ENCODE results near the gene TGOLN2. TPM values are rescaled to one million over a fixed set of nuclear protein-coding genes. Genes with fewer than 3 reads are reported as not detected.
A peak's percentile ranks its signal among the peaks of the same experiment; 100 is the strongest.

Gene TGOLN2
- total RNA-seq, 2 donors from 2014 or later: 152 to 175 TPM

- no peaks in the 10 kb centered on the region for H3K27me3 ChIP-seq (replicated peaks; ENCODE audit: insufficient read depth)
- no peak for DNase-seq (ENCODE audit: low spot score)
- H3K27ac ChIP-seq: peak overlapping the region; percentile 75 to 86
- TF ChIP-seq CTCF (IDR thresholded peaks at IDR 0.05): no peak
- no peaks in the 10 kb centered on the region for H3K36me3 ChIP-seq
- no peaks in the 10 kb centered on the region for H3K9me3 ChIP-seq
- H3K4me1 ChIP-seq (ENCODE audit: control insufficient read depth in 1 of 2, low read depth in 2 of 2): peaks cover 17 to 34% of the 10 kb centered on the region in 2 donors
- peak overlapping the region; percentile 8 for H3K4me3 ChIP-seq
- no peak for ATAC-seq (ENCODE audit: insufficient number of reproducible peaks, low FRiP score, low read depth)
These were observed 49.4 kb downstream of the TGOLN2 start for GRCh38 chr2:85278361-85278760.

- Histone ChIP-seq H3K4me1 (ENCODE audit: control insufficient read depth in 1 of 2, low read depth in 2 of 2) (peaks cover 17 to 34% of the 10 kb centered on the region in 2 donors), H3K9me3 (no peaks in the 10 kb centered on the region), H3K27me3 (replicated peaks; ENCODE audit: insufficient read depth) (no peaks in the 10 kb centered on the region), H3K36me3 (no peaks in the 10 kb centered on the region), H3K4me3 (peak overlapping the region; percentile 8), H3K27ac (peak overlapping the region; percentile 75 to 86)
- no peak for TF ChIP-seq CTCF (IDR thresholded peaks at IDR 0.05)
- DNase-seq (ENCODE audit: low spot score): no peak
- peak; percentile 26 for ATAC-seq (ENCODE audit: insufficient number of reproducible peaks, low FRiP score, low read depth)
These were observed 50.2 kb downstream of the TGOLN2 start for GRCh38 chr2:85277416-85278158.

- TF ChIP-seq CTCF (IDR thresholded peaks at IDR 0.05): no peak
- peak overlapping the region; percentile 75 to 86 for H3K27ac ChIP-seq
- peaks cover 17 to 34% of the 10 kb centered on the region in 2 donors for H3K4me1 ChIP-seq (ENCODE audit: control insufficient read depth in 1 of 2, low read depth in 2 of 2)
- H3K36me3 ChIP-seq: no peaks in the 10 kb centered on the region
- H3K9me3 ChIP-seq: no peaks in the 10 kb centered on the region
- ATAC-seq (ENCODE audit: insufficient number of reproducible peaks, low FRiP score, low read depth) (no peak), DNase-seq (ENCODE audit: low spot score) (no peak)
- H3K27me3 ChIP-seq (replicated peaks; ENCODE audit: insufficient read depth): no peaks in the 10 kb centered on the region
- peak overlapping the region; percentile 68 for H3K4me3 ChIP-seq
These were observed 51.1 kb downstream of the TGOLN2 start for GRCh38 chr2:85276571-85277118.

GRCh38 chr2:85275984-85276540 is 51.7 kb downstream of the TGOLN2 start:
- H3K27me3 ChIP-seq (replicated peaks; ENCODE audit: insufficient read depth): no peaks in the 10 kb centered on the region
- H3K27ac ChIP-seq: peak overlapping the region; percentile 75 to 86
- no peaks in the 10 kb centered on the region for H3K36me3 ChIP-seq
- peaks cover 17 to 34% of the 10 kb centered on the region in 2 donors for H3K4me1 ChIP-seq (ENCODE audit: control insufficient read depth in 1 of 2, low read depth in 2 of 2)
- peak overlapping the region; percentile 68 for H3K4me3 ChIP-seq
- no peak for TF ChIP-seq CTCF (IDR thresholded peaks at IDR 0.05)
- DNase-seq (ENCODE audit: low spot score): no peak
- ATAC-seq (ENCODE audit: insufficient number of reproducible peaks, low FRiP score, low read depth): no peak
- no peaks in the 10 kb centered on the region for H3K9me3 ChIP-seq
